Colonic mucosa (tissue), 4 donors: Measurements from ENCODE around the gene UBAP1L. TPM values are rescaled to one million over a fixed set of nuclear protein-coding genes. Genes with fewer than 3 reads are reported as not detected.

ENCODE experiments used
- DNase-seq: peaks from one replicate; pipeline ENCODE4 v3.0.0-alpha.2; 2020
- H3K27ac ChIP-seq: fragments of 200-600 bp; one replicate; pipeline ENCODE4 v1.8.0; 2021
- H3K27me3 ChIP-seq: fragments of 200-600 bp; one replicate; pipeline ENCODE4 v1.8.0; 2021
- H3K36me3 ChIP-seq: fragments of 200-600 bp; one replicate; pipeline ENCODE4 v1.8.0; 2021
- H3K4me1 ChIP-seq: fragments of 200-600 bp; one replicate; pipeline ENCODE4 v1.8.0; 2021; ENCODE audit warnings: mild to moderate bottlenecking
- H3K4me3 ChIP-seq: fragments of 200-600 bp; one replicate; pipeline ENCODE4 v1.8.0; 2021
- H3K9ac ChIP-seq, 2 donors: one replicate each; pipeline ENCODE4 v1.7.0; 2013; ENCODE audit warnings: control low read depth in 2 of 2, low read depth in 2 of 2, low read length in 2 of 2
- H3K9me3 ChIP-seq: fragments of 200-600 bp; one replicate; pipeline ENCODE4 v1.8.0; 2021
- CTCF ChIP-seq: fragments of 200-600 bp; IDR thresholded peaks from one replicate; pipeline ENCODE4 v1.8.0; 2022; ENCODE audit warnings: antibody characterized with exemption, mild to moderate bottlenecking
- intact Hi-C: fragments of 100-400 bp; cut with DNase I; formaldehyde crosslinking; loops from one replicate; pipeline ENCODE4 v1.14.1; 2022
- total RNA-seq, 2 donors: library from RNA; stranded (reverse); fragmentation: NEBNext Ultra II Directional in 1 of 2; extraction: Animal tissue kit (Norgen Biotek cat#: 25700) in 1 of 2; gene quantifications; one replicate each; pipeline ENCODE4 v1.2.1, GENCODE V29; 2021
- donor health status: healthy.
- donor health status: DM: no; HTN: no; CAD: no.
- donor health status: DM: no; HTN: no; CAD: no.

Gene UBAP1L
- total RNA-seq, 2 donors from 2014 or later, result 1.2 to 3.7 TPM

- Histone ChIP-seq H3K27ac (peak overlapping the region; percentile 71), H3K4me3 (no peak overlapping the region), H3K27me3 (peaks cover 7% of the 10 kb centered on the region), H3K9me3 (no peaks in the 10 kb centered on the region), H3K9ac (no peak overlapping the region), H3K4me1 (no peaks in the 10 kb centered on the region), H3K36me3 (no peaks in the 10 kb centered on the region)
- no peak for DNase-seq
- no peak for TF ChIP-seq CTCF
- intact Hi-C loops, result no loop called here
These were observed 48.9 kb downstream of the UBAP1L start for GRCh38 chr15:65066001-65066634.

- no peaks in the 10 kb centered on the region for H3K4me1 ChIP-seq
- H3K27me3 ChIP-seq, result peaks cover 3% of the 10 kb centered on the region
- no peak overlapping the region for H3K4me3 ChIP-seq
- intact Hi-C loops, result no loop called here
- H3K27ac ChIP-seq, result no peak overlapping the region
- H3K9ac ChIP-seq, result no peak overlapping the region
- TF ChIP-seq CTCF, result no peak
- no peaks in the 10 kb centered on the region for H3K9me3 ChIP-seq
- no peak for DNase-seq
- H3K36me3 ChIP-seq, result no peaks in the 10 kb centered on the region
These were observed 52.3 kb downstream of the UBAP1L start for GRCh38 chr15:65062726-65063125.

- Histone ChIP-seq H3K27ac (no peak overlapping the region), H3K27me3 (no peaks in the 10 kb centered on the region), H3K9ac (no peak overlapping the region), H3K4me1 (no peaks in the 10 kb centered on the region), H3K9me3 (no peaks in the 10 kb centered on the region), H3K4me3 (no peak overlapping the region), H3K36me3 (no peaks in the 10 kb centered on the region)
- DNase-seq, result no peak
- intact Hi-C loops, result no loop called here
- TF ChIP-seq CTCF, result no peak
These were observed 52.9 kb downstream of the UBAP1L start for GRCh38 chr15:65062061-65062460.

- Histone ChIP-seq H3K9me3 (no peaks in the 10 kb centered on the region), H3K4me1 (no peaks in the 10 kb centered on the region), H3K9ac (no peak overlapping the region), H3K36me3 (no peaks in the 10 kb centered on the region), H3K4me3 (no peak overlapping the region), H3K27ac (no peak overlapping the region), H3K27me3 (no peaks in the 10 kb centered on the region)
- no peak for DNase-seq
- no peak for TF ChIP-seq CTCF
- intact Hi-C loops, result no loop called here
These were observed 54.2 kb downstream of the UBAP1L start for GRCh38 chr15:65060641-65061397.

- Histone ChIP-seq H3K9me3 (no peaks in the 10 kb centered on the region), H3K4me3 (no peak overlapping the region), H3K4me1 (peaks cover 2% of the 10 kb centered on the region), H3K9ac (no peak overlapping the region), H3K27me3 (no peaks in the 10 kb centered on the region), H3K27ac (no peak overlapping the region), H3K36me3 (no peaks in the 10 kb centered on the region)
- no peak for DNase-seq
- no peak for TF ChIP-seq CTCF
- intact Hi-C loops, result loop anchor here (10.0 kb wide), 1 partner anchor 125 kb away; the partner anchor contains the start of gene CLPX
These were observed 54.9 kb downstream of the UBAP1L start for GRCh38 chr15:65059931-65060596.
